H9 (cell line): ENCODE data around the gene C10orf71. TPM values are rescaled to one million over a fixed set of nuclear protein-coding genes. Genes with fewer than 3 reads are reported as not detected.

Source experiments
- DNase-seq: peaks from one replicate; pipeline ENCODE4 v3.0.0-alpha.2; 2017
- H2AFZ ChIP-seq: one replicate; pipeline ENCODE4 v1.6.1; 2013; ENCODE audit warnings: mild to moderate bottlenecking, low read length, control low read depth, moderate library complexity
- H2AK5ac ChIP-seq: 2 replicates; pipeline ENCODE4 v1.6.1; 2013; ENCODE audit warnings: low read length, control low read depth, mixed read lengths; ENCODE audit not compliant: insufficient read length
- H2BK120ac ChIP-seq: one replicate; pipeline ENCODE4 v1.6.1; 2013; ENCODE audit warnings: low read depth, mild to moderate bottlenecking, low read length, control low read depth, inconsistent platforms; ENCODE audit not compliant: poor library complexity, severe bottlenecking
- H2BK12ac ChIP-seq: 2 replicates; pipeline ENCODE4 v1.6.1; 2013; ENCODE audit warnings: low read length, control low read depth, mixed read lengths, low read depth; ENCODE audit not compliant: insufficient read length
- H2BK15ac ChIP-seq: 2 replicates; pipeline ENCODE4 v1.6.1; 2013; ENCODE audit warnings: low read depth, low read length, control low read depth
- H2BK20ac ChIP-seq: one replicate; pipeline ENCODE4 v1.6.1; 2013; ENCODE audit warnings: low read depth, mild to moderate bottlenecking, low read length, control low read depth, inconsistent platforms; ENCODE audit not compliant: poor library complexity, severe bottlenecking
- H2BK5ac ChIP-seq: 2 replicates; pipeline ENCODE4 v1.6.1; 2013; ENCODE audit warnings: low read length, control low read depth, mixed read lengths; ENCODE audit not compliant: insufficient read length
- H3K14ac ChIP-seq: 2 replicates; pipeline ENCODE4 v1.6.1; 2013; ENCODE audit warnings: low read length, control low read depth; ENCODE audit not compliant: insufficient read depth
- H3K18ac ChIP-seq: 2 replicates; pipeline ENCODE4 v1.6.1; 2013; ENCODE audit warnings: low read depth, mild to moderate bottlenecking, mixed read lengths, low read length, control low read depth; ENCODE audit not compliant: insufficient read length
- H3K23ac ChIP-seq: 2 replicates; pipeline ENCODE4 v1.6.1; 2013; ENCODE audit warnings: low read length, control low read depth, mixed read lengths, low read depth; ENCODE audit not compliant: insufficient read length
- H3K23me2 ChIP-seq: 2 replicates; pipeline ENCODE4 v1.6.1; 2013; ENCODE audit warnings: low read depth, mild to moderate bottlenecking, mixed read lengths, low read length, control low read depth; ENCODE audit not compliant: insufficient read length, poor library complexity, severe bottlenecking
- H3K27ac ChIP-seq: 2 replicates; pipeline ENCODE4 v1.5.1; 2013; ENCODE audit warnings: low read length, control low read depth, mixed read lengths, low read depth; ENCODE audit not compliant: insufficient read length
- H3K27me3 ChIP-seq: 2 replicates; pipeline ENCODE4 v1.6.1; 2013; ENCODE audit warnings: low read length, control low read depth, inconsistent platforms; ENCODE audit not compliant: insufficient read depth
- H3K4ac ChIP-seq: 2 replicates; pipeline ENCODE4 v1.6.1; 2013; ENCODE audit warnings: low read depth, mild to moderate bottlenecking, control low read depth, inconsistent platforms, low read length, moderate library complexity
- H3K4me1 ChIP-seq: 2 replicates; pipeline ENCODE4 v1.6.1; 2013; ENCODE audit warnings: low read length, control low read depth, inconsistent platforms; ENCODE audit not compliant: insufficient read depth
- H3K4me2 ChIP-seq: 2 replicates; pipeline ENCODE4 v1.6.1; 2013; ENCODE audit warnings: low read length, control low read depth, mixed read lengths; ENCODE audit not compliant: insufficient read length, insufficient read depth
- H3K56ac ChIP-seq: 2 replicates; pipeline ENCODE4 v1.6.1; 2013; ENCODE audit warnings: low read depth, mild to moderate bottlenecking, mixed read lengths, low read length, control low read depth; ENCODE audit not compliant: insufficient read length
- H3K79me1 ChIP-seq: 2 replicates; pipeline ENCODE4 v1.6.1; 2013; ENCODE audit warnings: low read depth, mild to moderate bottlenecking, moderate library complexity, low read length, control low read depth, inconsistent platforms; ENCODE audit not compliant: insufficient read depth, poor library complexity, severe bottlenecking
- H3K79me2 ChIP-seq: 2 replicates; pipeline ENCODE4 v1.6.1; 2013; ENCODE audit warnings: low read length, control low read depth, inconsistent platforms; ENCODE audit not compliant: insufficient read depth
- H3K9ac ChIP-seq: 2 replicates; pipeline ENCODE4 v1.6.1; 2013; ENCODE audit warnings: low read length, control low read depth, mixed read lengths; ENCODE audit not compliant: insufficient read length; ENCODE audit errors: extremely low read depth
- H3K9me3 ChIP-seq: one replicate; pipeline ENCODE4 v1.6.1; 2013; ENCODE audit warnings: low read depth, low read length, inconsistent platforms; ENCODE audit not compliant: control insufficient read depth
- H3T11ph ChIP-seq: one replicate; pipeline ENCODE4 v1.6.1; 2013; ENCODE audit warnings: mild to moderate bottlenecking, low read length, control low read depth, inconsistent platforms
- H4K20me1 ChIP-seq: one replicate; pipeline ENCODE4 v1.6.1; 2013; ENCODE audit not compliant: control insufficient read depth, insufficient read length, insufficient read depth
- H4K5ac ChIP-seq: 2 replicates; pipeline ENCODE4 v1.6.1; 2013; ENCODE audit warnings: low read depth, mild to moderate bottlenecking, mixed read lengths, low read length, control low read depth; ENCODE audit not compliant: insufficient read length
- H4K8ac ChIP-seq: replicated peaks from 2 replicates; pipeline ENCODE4 v1.6.1; 2013; ENCODE audit warnings: low read length, control low read depth, mixed read lengths, low read depth; ENCODE audit not compliant: insufficient read length
- H4K91ac ChIP-seq: 2 replicates; pipeline ENCODE4 v1.6.1; 2013; ENCODE audit warnings: low read depth, mild to moderate bottlenecking, moderate library complexity, mixed read lengths, low read length, control low read depth; ENCODE audit not compliant: insufficient read length
- H3K27ac Mint-ChIP-seq, 3 experiments: 2 replicates in 2 of 3; 3 replicates in 1 of 3; pipeline ENCODE4 v1.8.0; 2020 to 2021; ENCODE audit warnings: mixed read lengths in 3 of 3, mild to moderate bottlenecking in 1 of 3, moderate library complexity in 1 of 3
- H3K27me3 Mint-ChIP-seq: 2 replicates; pipeline ENCODE4 v1.8.0; 2021; ENCODE audit warnings: low read depth, mild to moderate bottlenecking, moderate library complexity, mixed read lengths
- H3K36me3 Mint-ChIP-seq, 3 experiments: 2 replicates in 2 of 3; 3 replicates in 1 of 3; pipeline ENCODE4 v1.8.0; 2020 to 2021; ENCODE audit warnings: low read depth in 3 of 3, mixed read lengths in 3 of 3; ENCODE audit not compliant: insufficient read depth in 1 of 3
- H3K4me1 Mint-ChIP-seq, 2 experiments: 2 replicates each; pipeline ENCODE4 v1.8.0; 2020; ENCODE audit warnings: mixed read lengths in 2 of 2
- H3K4me3 Mint-ChIP-seq, 2 experiments: 2 replicates in 1 of 2; 3 replicates in 1 of 2; pipeline ENCODE4 v1.8.0; 2020 to 2021; ENCODE audit warnings: mild to moderate bottlenecking in 2 of 2, mixed read lengths in 2 of 2, moderate library complexity in 1 of 2
- H3K9me3 Mint-ChIP-seq, 2 experiments: 2 replicates in 1 of 2; 3 replicates in 1 of 2; pipeline ENCODE4 v1.8.0; 2020; ENCODE audit warnings: mild to moderate bottlenecking in 2 of 2, mixed read lengths in 2 of 2, moderate library complexity in 1 of 2
- WGBS: extraction: QIAGEN DNeasy Blood & Tissue Kit; methylation state at CpG from one replicate; pipeline ENCODE4 v1.1.7; 2013; ENCODE audit warnings: missing lambda C conversion rate, low lambda C conversion rate, mixed read lengths; ENCODE audit not compliant: insufficient read length; ENCODE audit errors: extremely low coverage; 5-methylcytosine and 5-hydroxymethylcytosine counted together
- total RNA-seq: library from RNA; stranded (reverse); gene quantifications from 2 replicates; pipeline ENCODE4 v1.2.1, GENCODE V29; 2021
- TF ChIP-seq, protein P1 (sequence below): fragments of 200-600 bp; sonication (generic); conservative IDR thresholded peaks from 3 replicates; pipeline ENCODE4 v1.8.0; 2021; ENCODE audit warnings: antibody characterized with exemption, mild to moderate bottlenecking

Gene C10orf71
- total RNA-seq, 1 experiment from 2014 or later, result not detected

DNA sequence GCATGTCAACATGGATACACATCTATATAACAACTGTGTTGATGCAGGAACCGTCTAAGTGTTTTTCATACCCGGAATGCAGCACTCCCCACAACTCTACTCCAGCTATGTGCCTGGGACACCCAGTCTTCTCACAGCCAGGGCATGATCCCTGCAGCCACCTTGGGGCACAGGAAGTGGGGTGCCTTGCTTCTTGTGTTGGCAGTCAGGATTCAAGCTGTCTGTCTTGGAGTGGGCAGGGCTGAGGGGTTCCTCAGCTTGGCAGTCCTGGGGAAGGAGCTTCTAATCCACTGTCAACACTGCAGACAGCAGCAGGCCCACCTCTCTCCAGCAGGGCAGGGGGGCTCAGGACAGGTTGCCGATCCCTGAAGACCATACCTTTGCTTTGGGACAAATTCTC, 55.6 kb downstream of the C10orf71 start:
- H3K23ac ChIP-seq, result no peak overlapping the region
- no CpG with 5 or more reads among the region's 3 CpGs for WGBS
- Mint-ChIP-seq H3K4me1 (no peaks in the 10 kb centered on the region; a peak in 2 of 4 replicates), H3K27me3 (no peaks in the 10 kb centered on the region), H3K4me3 (no peak overlapping the region), H3K9me3 (peaks cover 0 to 2% of the 10 kb centered on the region in 2 experiments; a peak in 1 of 5 replicates), H3K27ac (no peak overlapping the region), H3K36me3 (no peaks in the 10 kb centered on the region; a peak in 1 of 7 replicates)
- H3K4me2 ChIP-seq, result no peak overlapping the region
- H3K23me2 ChIP-seq, result no peaks in the 10 kb centered on the region
- no peaks in the 10 kb centered on the region for H3K79me2 ChIP-seq
- no peak overlapping the region for H3T11ph ChIP-seq
- H4K8ac ChIP-seq, result no peak overlapping the region
- TF ChIP-seq, protein P1, sequence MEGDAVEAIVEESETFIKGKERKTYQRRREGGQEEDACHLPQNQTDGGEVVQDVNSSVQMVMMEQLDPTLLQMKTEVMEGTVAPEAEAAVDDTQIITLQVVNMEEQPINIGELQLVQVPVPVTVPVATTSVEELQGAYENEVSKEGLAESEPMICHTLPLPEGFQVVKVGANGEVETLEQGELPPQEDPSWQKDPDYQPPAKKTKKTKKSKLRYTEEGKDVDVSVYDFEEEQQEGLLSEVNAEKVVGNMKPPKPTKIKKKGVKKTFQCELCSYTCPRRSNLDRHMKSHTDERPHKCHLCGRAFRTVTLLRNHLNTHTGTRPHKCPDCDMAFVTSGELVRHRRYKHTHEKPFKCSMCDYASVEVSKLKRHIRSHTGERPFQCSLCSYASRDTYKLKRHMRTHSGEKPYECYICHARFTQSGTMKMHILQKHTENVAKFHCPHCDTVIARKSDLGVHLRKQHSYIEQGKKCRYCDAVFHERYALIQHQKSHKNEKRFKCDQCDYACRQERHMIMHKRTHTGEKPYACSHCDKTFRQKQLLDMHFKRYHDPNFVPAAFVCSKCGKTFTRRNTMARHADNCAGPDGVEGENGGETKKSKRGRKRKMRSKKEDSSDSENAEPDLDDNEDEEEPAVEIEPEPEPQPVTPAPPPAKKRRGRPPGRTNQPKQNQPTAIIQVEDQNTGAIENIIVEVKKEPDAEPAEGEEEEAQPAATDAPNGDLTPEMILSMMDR, result no peak
- no peaks in the 10 kb centered on the region for H4K20me1 ChIP-seq
- H2BK15ac ChIP-seq, result no peak overlapping the region
- H2BK5ac ChIP-seq, result no peak overlapping the region
- H3K4ac ChIP-seq, result no peak overlapping the region
- H3K27me3 ChIP-seq, result no peaks in the 10 kb centered on the region
- H2AK5ac ChIP-seq, result no peak overlapping the region
- no peak overlapping the region for H2BK12ac ChIP-seq
- no peak overlapping the region for H4K91ac ChIP-seq
- no peaks in the 10 kb centered on the region for H3K9me3 ChIP-seq
- H2BK120ac ChIP-seq, result no peak overlapping the region
- no peak overlapping the region for H3K18ac ChIP-seq
- H3K79me1 ChIP-seq, result no peaks in the 10 kb centered on the region
- no peak overlapping the region for H3K56ac ChIP-seq
- H2AFZ ChIP-seq, result no peak overlapping the region
- no peak overlapping the region for H3K9ac ChIP-seq
- no peak for DNase-seq
- no peak overlapping the region for H3K27ac ChIP-seq
- no peak overlapping the region; the same call in 1 of the 2 replicates for H3K14ac ChIP-seq
- no peak overlapping the region for H4K5ac ChIP-seq
- H3K4me1 ChIP-seq, result no peaks in the 10 kb centered on the region
- H2BK20ac ChIP-seq, result no peak overlapping the region
